OCI-LY7 (cell line): ENCODE results near the gene LSMEM2. TPM values are rescaled to one million over a fixed set of nuclear protein-coding genes. Genes with fewer than 3 reads are reported as not detected.

Experiments used
- BruUV-seq: library from RNA; stranded (reverse); fragments of 400-500 nt; replicated peaks from 2 replicates; lab custom pipeline; 2021; lab: Mats Ljungman, UMichigan
- CTCF ChIA-PET: fragments of 300-600 bp; sonication (Branson Sonifier 250); formaldehyde crosslinking; loops from one replicate; lab custom pipeline; 2022; ENCODE audit warnings: antibody characterized with exemption; ENCODE audit not compliant: unreplicated experiment; lab: Charles Lee
- POLR2A ChIA-PET: fragments of 300-600 bp; sonication (Branson Sonifier 250); formaldehyde crosslinking; loops from one replicate; lab custom pipeline; 2022; ENCODE audit warnings: antibody characterized with exemption; lab: Charles Lee
- DNase-seq: peaks from one replicate; pipeline ENCODE4 v3.0.0-alpha.2; 2015; ENCODE audit warnings: low spot score
- H2AFZ ChIP-seq: fragments of 200-600 bp; sonication (generic), shearing (Covaris generic); 2 replicates; pipeline ENCODE4 v1.6.1; 2014; ENCODE audit warnings: mild to moderate bottlenecking, antibody characterized with exemption, low read length, moderate library complexity
- H3K27ac ChIP-seq: fragments of 200-600 bp; sonication (generic); 2 replicates; pipeline ENCODE4 v1.5.1; 2014; ENCODE audit warnings: mixed run types, low read depth, mild to moderate bottlenecking, moderate library complexity, low read length, inconsistent platforms; ENCODE audit not compliant: poor library complexity, severe bottlenecking
- H3K36me3 ChIP-seq: fragments of 200-600 bp; sonication (generic); 2 replicates; pipeline ENCODE4 v1.6.1; 2014; ENCODE audit warnings: mild to moderate bottlenecking, antibody characterized with exemption, low read length, moderate library complexity, mixed read lengths; ENCODE audit not compliant: insufficient read depth
- H3K4me1 ChIP-seq: fragments of 200-600 bp; sonication (generic); 2 replicates; pipeline ENCODE4 v1.5.1; 2014; ENCODE audit warnings: mild to moderate bottlenecking, low read length; ENCODE audit not compliant: insufficient read depth, poor library complexity, severe bottlenecking
- H3K4me2 ChIP-seq: fragments of 200-600 bp; sonication (generic); 2 replicates; pipeline ENCODE4 v1.6.1; 2014; ENCODE audit warnings: mild to moderate bottlenecking, low read length
- H3K4me3 ChIP-seq: fragments of 200-600 bp; sonication (generic); 2 replicates; pipeline ENCODE4 v1.5.1; 2014; ENCODE audit warnings: mild to moderate bottlenecking, low read depth, low read length; ENCODE audit not compliant: poor library complexity, severe bottlenecking
- H3K79me2 ChIP-seq: fragments of 200-600 bp; sonication (generic); 2 replicates; pipeline ENCODE4 v1.6.1; 2016; ENCODE audit warnings: low read depth, mild to moderate bottlenecking, low read length, moderate library complexity, mixed read lengths; ENCODE audit not compliant: insufficient read depth
- H3K9me2 ChIP-seq: fragments of 200-600 bp; sonication (generic); 2 replicates; pipeline ENCODE4 v1.6.1; 2016; ENCODE audit warnings: mild to moderate bottlenecking, low read length, mixed read lengths; ENCODE audit not compliant: insufficient read depth
- H3K9me3 ChIP-seq: fragments of 200-600 bp; sonication (generic); 2 replicates; pipeline ENCODE4 v1.6.1; 2014; ENCODE audit warnings: mild to moderate bottlenecking, mixed run types, low read length, mixed read lengths
- H4K20me1 ChIP-seq: fragments of 200-600 bp; sonication (generic); 2 replicates; pipeline ENCODE4 v1.6.1; 2014; ENCODE audit warnings: mild to moderate bottlenecking, antibody characterized with exemption, low read length, moderate library complexity, mixed read lengths; ENCODE audit not compliant: insufficient read depth
- CTCF ChIP-seq: fragments of 200-600 bp; sonication (generic); conservative IDR thresholded peaks from 2 replicates; pipeline ENCODE4 v1.5.1; 2014; ENCODE audit warnings: mild to moderate bottlenecking, antibody characterized with exemption, low read length, moderate library complexity, mixed read lengths
- EZH2phosphoT487 ChIP-seq: fragments of 200-600 bp; sonication (generic); IDR thresholded peaks from 2 replicates; pipeline ENCODE4 v1.6.1; 2018; ENCODE audit warnings: low read depth, borderline replicate concordance, mild to moderate bottlenecking, mixed run types, antibody characterized with exemption, low read length, moderate library complexity, mixed read lengths
- intact Hi-C: fragments of 100-400 bp; cut with micrococcal nuclease; formaldehyde crosslinking; loops from one replicate; pipeline ENCODE4 v1.10.0; 2022; ENCODE audit not compliant: unreplicated experiment
- total RNA-seq, 2 experiments: library from RNA; depleted of rRNA in 1 of 2; stranded (reverse); fragments of >200 nt in 1 of 2; shearing (Covaris generic) in 1 of 2; gene quantifications; 2 replicates each; pipeline ENCODE4 v1.2.3, GENCODE V29; 2014 to 2022

The LSMEM2 gene
- total RNA-seq, 2 experiments from 2014 or later, result not detected

DNA sequence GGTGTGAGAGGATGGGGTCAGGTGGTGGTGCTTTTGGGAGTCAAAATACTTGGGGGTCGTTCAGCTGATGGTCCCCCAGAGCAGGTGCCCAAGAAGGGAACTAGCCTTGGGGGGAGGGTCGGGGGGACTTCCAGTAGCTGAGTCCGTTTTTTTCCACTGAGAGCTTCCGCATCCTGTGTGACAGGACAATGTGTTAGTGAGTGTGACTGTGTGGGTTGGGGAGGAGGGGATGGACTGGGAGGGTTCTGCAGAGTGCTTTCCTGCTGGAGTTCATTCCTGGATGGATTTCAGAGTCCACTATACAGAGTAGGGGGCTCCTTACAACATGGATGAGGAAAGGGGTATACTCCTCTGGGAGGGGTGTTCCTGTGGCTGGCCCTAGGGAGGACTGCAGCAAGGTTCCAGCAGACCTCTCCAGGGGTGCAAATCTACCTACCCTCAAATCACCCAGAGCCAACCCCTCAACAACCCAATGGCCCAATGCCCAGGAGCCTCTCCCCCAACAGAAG, 44.3 kb downstream of the LSMEM2 start:
- TF ChIP-seq CTCF, result no peak
- no peak for TF ChIP-seq EZH2phosphoT487
- DNase-seq, result no peak
- H3K36me3 ChIP-seq, result peaks cover 24% of the 10 kb centered on the region; the same call in 1 of the 2 replicates
- no peaks in the 10 kb centered on the region for H4K20me1 ChIP-seq
- no peak overlapping the region for H3K27ac ChIP-seq
- H3K4me1 ChIP-seq, result peaks cover 34% of the 10 kb centered on the region
- H2AFZ ChIP-seq, result no peak overlapping the region
- H3K79me2 ChIP-seq, result peaks cover 12% of the 10 kb centered on the region; the same call in 1 of the 2 replicates
- intact Hi-C loops, result loop anchor here (5.0 kb wide), 1 partner anchor 96 kb away; no protein-coding TSS in a partner anchor
- ChIA-PET POLR2A (interaction anchor here (1.2 kb wide), 1 partner anchor 27 kb away, joined by 3 read pairs; the partner anchor contains the start of gene NPRL2), CTCF (interaction anchor here (1.9 kb wide), 1 partner anchor 31 kb away, joined by 5 read pairs; the partner anchor contains the start of gene IFRD2)
- no peaks in the 10 kb centered on the region for H3K9me2 ChIP-seq
- H3K4me3 ChIP-seq, result no peak overlapping the region
- no peak overlapping the region for H3K4me2 ChIP-seq
- BruUV-seq, result no TSS peak
- H3K9me3 ChIP-seq, result no peaks in the 10 kb centered on the region

- Histone ChIP-seq H3K9me2 (no peaks in the 10 kb centered on the region), H3K4me3 (no peak overlapping the region), H4K20me1 (no peaks in the 10 kb centered on the region), H3K4me2 (no peak overlapping the region), H2AFZ (no peak overlapping the region), H3K79me2 (peaks cover 12% of the 10 kb centered on the region; the same call in 1 of the 2 replicates), H3K27ac (no peak overlapping the region), H3K4me1 (peaks cover 34% of the 10 kb centered on the region), H3K36me3 (peaks cover 20% of the 10 kb centered on the region; the same call in 1 of the 2 replicates), H3K9me3 (no peaks in the 10 kb centered on the region)
- POLR2A ChIA-PET, result interaction anchor here (1.2 kb wide), 1 partner anchor 27 kb away, joined by 3 read pairs; the partner anchor contains the start of gene NPRL2
- no peak for DNase-seq
- BruUV-seq, result no TSS peak
- TF ChIP-seq CTCF (no peak), EZH2phosphoT487 (no peak)
- CTCF ChIA-PET, result interaction anchor here (1.9 kb wide), 1 partner anchor 31 kb away, joined by 5 read pairs; the partner anchor contains the start of gene IFRD2
- intact Hi-C loops, result loop anchor here (1.0 to 5.0 kb wide), 3 partner anchors 24 to 96 kb away; partner anchors contain the start of genes HYAL3 and NAA80
Measured at GRCh38 chr3:50323614-50324199, 44.8 kb downstream of the LSMEM2 start.
